Mesenchymal stem cell (in vitro differentiated cells and primary cell): ENCODE measurements around the gene CFAP410.

Experiments
- DNase-seq: peaks from one replicate; pipeline ENCODE4 v3.0.0-alpha.2; 2013
- H2AFZ ChIP-seq: one replicate; pipeline ENCODE4 v1.6.1; 2013; ENCODE audit warnings: low read depth, mild to moderate bottlenecking, control low read depth, inconsistent platforms, low read length, moderate library complexity
- H2AK5ac ChIP-seq: 2 replicates; pipeline ENCODE4 v1.6.1; 2013; ENCODE audit warnings: low read length, moderate library complexity, mild to moderate bottlenecking, inconsistent platforms; ENCODE audit not compliant: severe bottlenecking
- H2BK120ac ChIP-seq: one replicate; pipeline ENCODE4 v1.6.1; 2013; ENCODE audit warnings: low read depth, mild to moderate bottlenecking, inconsistent platforms, low read length, moderate library complexity
- H2BK12ac ChIP-seq, 2 experiments: one replicate each; pipeline ENCODE4 v1.6.1; 2013; ENCODE audit warnings: inconsistent platforms in 2 of 2, low read length in 2 of 2, mild to moderate bottlenecking in 2 of 2, moderate library complexity in 2 of 2, control low read depth in 1 of 2
- H2BK15ac ChIP-seq: one replicate; pipeline ENCODE4 v1.6.1; 2013; ENCODE audit warnings: mild to moderate bottlenecking, low read depth, inconsistent platforms; ENCODE audit not compliant: poor library complexity, severe bottlenecking
- H2BK5ac ChIP-seq: 2 replicates; pipeline ENCODE4 v1.6.1; 2013; ENCODE audit warnings: low read depth, mild to moderate bottlenecking, low read length, control low read depth, inconsistent platforms; ENCODE audit not compliant: poor library complexity, severe bottlenecking
- H3K14ac ChIP-seq, 2 experiments: one replicate each; pipeline ENCODE4 v1.6.1; 2013; ENCODE audit warnings: inconsistent platforms in 2 of 2, low read length in 2 of 2, control low read depth in 1 of 2, mild to moderate bottlenecking in 1 of 2, moderate library complexity in 1 of 2
- H3K18ac ChIP-seq, 2 experiments: one replicate each; pipeline ENCODE4 v1.6.1; 2013; ENCODE audit warnings: inconsistent platforms in 2 of 2, low read length in 2 of 2, control low read depth in 1 of 2, low read depth in 1 of 2, mild to moderate bottlenecking in 1 of 2
- H3K23ac ChIP-seq, 2 experiments: one replicate each; pipeline ENCODE4 v1.6.1; 2013; ENCODE audit warnings: inconsistent platforms in 2 of 2, low read length in 2 of 2, mild to moderate bottlenecking in 2 of 2, moderate library complexity in 2 of 2, control low read depth in 1 of 2
- H3K27ac ChIP-seq: 2 replicates; pipeline ENCODE4 v1.5.1; 2013; ENCODE audit warnings: mild to moderate bottlenecking, moderate library complexity, low read length, control low read depth, inconsistent platforms; ENCODE audit not compliant: poor library complexity, severe bottlenecking
- H3K27me3 ChIP-seq, 2 experiments: 2 replicates each; pipeline versions ENCODE4 v1.6.1 to v1.7.0; 2013; ENCODE audit warnings: low read length in 2 of 2, mild to moderate bottlenecking in 2 of 2, moderate library complexity in 2 of 2, control low read depth in 1 of 2, inconsistent platforms in 1 of 2; ENCODE audit not compliant: control insufficient read depth in 1 of 2, insufficient read depth in 1 of 2
- H3K36me3 ChIP-seq, 2 experiments: 2 replicates each; pipeline versions ENCODE4 v1.6.1 to v1.7.0; 2013; ENCODE audit warnings: low read length in 2 of 2, control low read depth in 1 of 2, inconsistent platforms in 1 of 2, low read depth in 1 of 2, mild to moderate bottlenecking in 1 of 2; ENCODE audit not compliant: insufficient read depth in 2 of 2, control insufficient read depth in 1 of 2
- H3K4ac ChIP-seq, 2 experiments: one replicate each; pipeline ENCODE4 v1.6.1; 2013; ENCODE audit warnings: inconsistent platforms in 2 of 2, low read length in 2 of 2, mild to moderate bottlenecking in 2 of 2, moderate library complexity in 2 of 2, control low read depth in 1 of 2, low read depth in 1 of 2
- H3K4me1 ChIP-seq: 2 replicates; pipeline ENCODE4 v1.6.1; 2013; ENCODE audit warnings: low read depth, low read length, control low read depth; ENCODE audit not compliant: control insufficient read depth, insufficient read depth
- H3K4me2 ChIP-seq: 2 replicates; pipeline ENCODE4 v1.6.1; 2013; ENCODE audit warnings: low read length, mild to moderate bottlenecking, inconsistent platforms; ENCODE audit not compliant: poor library complexity, severe bottlenecking
- H3K4me3 ChIP-seq, 2 experiments: 2 replicates each; pipeline versions ENCODE4 v1.5.1 to v1.7.0; 2013; ENCODE audit warnings: low read length in 2 of 2, mild to moderate bottlenecking in 2 of 2, control low read depth in 1 of 2, low read depth in 1 of 2; ENCODE audit not compliant: insufficient read depth in 1 of 2
- H3K79me1 ChIP-seq: replicated peaks from 2 replicates; pipeline ENCODE4 v1.6.1; 2013; ENCODE audit warnings: mild to moderate bottlenecking, control low read depth, low read length, inconsistent platforms; ENCODE audit not compliant: poor library complexity, severe bottlenecking
- H3K9ac ChIP-seq: 2 replicates; pipeline ENCODE4 v1.7.0; 2013; ENCODE audit warnings: mild to moderate bottlenecking, low read length, moderate library complexity
- H3K9me3 ChIP-seq: 2 replicates; pipeline ENCODE4 v1.7.0; 2013; ENCODE audit warnings: mild to moderate bottlenecking, low read length; ENCODE audit not compliant: control insufficient read depth
- H4K8ac ChIP-seq: one replicate; pipeline ENCODE4 v1.6.1; 2013; ENCODE audit warnings: inconsistent platforms, mild to moderate bottlenecking, low read length, moderate library complexity
- H4K91ac ChIP-seq: one replicate; pipeline ENCODE4 v1.6.1; 2013; ENCODE audit warnings: mild to moderate bottlenecking, low read length, inconsistent platforms
- WGBS: methylation state at CpG from one replicate; pipeline ENCODE4 v1.1.7; 2013; ENCODE audit warnings: mixed read lengths; 5-methylcytosine and 5-hydroxymethylcytosine counted together

Gene CFAP410

DNA sequence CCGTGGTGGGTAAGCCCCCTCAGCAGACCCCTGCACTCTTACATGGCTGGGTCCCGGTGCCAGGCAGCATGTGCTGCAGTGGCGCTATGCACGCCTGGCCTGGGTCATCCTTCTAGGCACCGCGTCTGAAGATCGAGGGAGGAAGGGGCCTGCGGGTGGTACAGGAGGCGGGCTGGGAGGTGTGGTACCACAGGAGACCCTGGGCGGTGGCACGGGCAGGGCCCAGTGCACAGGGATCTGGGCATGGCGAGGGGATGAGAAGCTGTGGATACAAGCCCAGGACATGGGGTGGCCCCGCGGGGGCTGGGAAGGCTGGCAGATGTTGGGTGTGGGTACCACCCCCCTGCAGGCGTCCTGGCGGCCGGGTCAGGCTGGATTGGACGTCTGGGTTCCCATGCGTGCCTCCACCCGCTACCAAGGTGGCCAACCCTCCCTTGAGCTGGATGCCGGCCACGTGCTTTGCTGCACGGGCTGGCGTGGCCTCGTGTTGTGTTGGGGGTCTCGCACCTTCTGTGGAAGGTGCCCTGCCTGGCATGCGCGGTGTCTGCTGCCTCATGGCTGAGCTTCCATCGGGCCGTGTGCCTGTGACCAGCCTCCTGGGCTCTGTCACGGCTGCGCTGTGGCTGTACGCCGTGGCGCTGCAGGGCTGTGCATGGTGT lies 19.7 kb downstream of the CFAP410 start:
- H2BK120ac ChIP-seq: no peak overlapping the region
- no peak overlapping the region for H4K91ac ChIP-seq
- no peak overlapping the region for H4K8ac ChIP-seq
- H3K4me1 ChIP-seq: no peaks in the 10 kb centered on the region
- 97% methylated on average over 35 of the region's 35 CpGs for WGBS
- H3K4me3 ChIP-seq: no peak overlapping the region
- no peak overlapping the region for H3K14ac ChIP-seq
- H2BK5ac ChIP-seq: no peak overlapping the region
- DNase-seq: no peak
- no peaks in the 10 kb centered on the region for H3K27me3 ChIP-seq
- H3K23ac ChIP-seq: no peak overlapping the region
- no peak overlapping the region for H3K4ac ChIP-seq
- no peaks in the 10 kb centered on the region for H3K9me3 ChIP-seq
- no peak overlapping the region for H2AFZ ChIP-seq
- peaks cover 55 to 98% of the 10 kb centered on the region in 2 experiments for H3K36me3 ChIP-seq
- no peak overlapping the region for H2AK5ac ChIP-seq
- no peak overlapping the region for H2BK15ac ChIP-seq
- H3K4me2 ChIP-seq: no peak overlapping the region
- no peak overlapping the region for H3K18ac ChIP-seq
- H2BK12ac ChIP-seq: no peak overlapping the region
- no peak overlapping the region for H3K9ac ChIP-seq
- no peak overlapping the region for H3K27ac ChIP-seq
- H3K79me1 ChIP-seq: peaks cover 2% of the 10 kb centered on the region

DNA sequence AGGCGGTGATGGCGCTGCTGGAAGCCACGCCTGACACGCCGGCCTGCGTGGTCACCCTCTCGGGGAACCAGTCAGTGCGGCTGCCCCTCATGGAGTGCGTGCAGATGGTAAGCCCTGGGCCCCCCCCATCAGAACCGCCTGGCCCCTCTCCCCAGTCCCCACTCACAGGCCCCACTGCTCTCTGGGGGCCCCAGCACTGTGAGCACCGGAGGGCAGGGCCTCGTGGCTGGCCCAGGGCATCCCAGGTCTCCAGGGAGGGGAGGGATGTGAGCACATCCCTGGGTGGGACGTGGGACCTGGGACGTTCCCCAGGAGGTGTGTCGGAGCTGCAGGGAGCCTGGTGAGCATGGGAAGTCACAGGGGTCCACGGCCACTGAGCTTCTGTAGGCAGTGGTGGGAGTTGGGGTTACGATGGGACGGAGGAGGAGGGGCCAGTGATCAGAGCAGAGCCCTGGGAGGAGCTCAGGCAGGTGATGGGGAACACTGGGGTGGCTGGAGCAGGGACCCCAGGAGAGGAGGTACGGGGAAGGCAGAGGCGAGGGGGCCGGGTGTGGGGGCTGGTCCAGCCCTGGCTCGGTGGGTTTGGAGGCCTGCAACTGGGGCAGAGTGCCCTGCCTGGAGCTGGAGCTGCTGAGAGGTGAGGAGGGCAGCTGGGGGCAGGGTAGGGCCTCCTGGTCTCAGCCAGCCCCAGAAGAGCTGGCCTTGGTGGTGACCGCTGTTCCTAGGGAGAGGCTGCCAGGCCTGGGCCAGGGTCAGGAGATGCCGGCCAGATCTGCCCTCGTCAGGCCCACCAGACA lies 20.5 kb downstream of the CFAP410 start:
- DNase-seq: no peak
- Histone ChIP-seq H4K8ac (no peak overlapping the region), H3K27ac (no peak overlapping the region), H2BK5ac (no peak overlapping the region), H3K18ac (no peak overlapping the region), H3K4me2 (no peak overlapping the region), H2BK15ac (no peak overlapping the region), H3K27me3 (no peaks in the 10 kb centered on the region), H3K23ac (no peak overlapping the region), H2BK120ac (no peak overlapping the region), H4K91ac (no peak overlapping the region), H3K79me1 (peaks cover 2% of the 10 kb centered on the region), H3K4me3 (no peak overlapping the region), H3K36me3 (peaks cover 51 to 98% of the 10 kb centered on the region in 2 experiments), H3K14ac (no peak overlapping the region), H3K4me1 (no peaks in the 10 kb centered on the region), H2AFZ (no peak overlapping the region), H2BK12ac (no peak overlapping the region), H3K4ac (no peak overlapping the region), H2AK5ac (no peak overlapping the region), H3K9me3 (no peaks in the 10 kb centered on the region), H3K9ac (no peak overlapping the region)
- 97% methylated on average over 23 of the region's 25 CpGs for WGBS

- Histone ChIP-seq H4K8ac (no peak overlapping the region), H3K9ac (no peak overlapping the region), H2BK15ac (no peak overlapping the region), H3K27me3 (no peaks in the 10 kb centered on the region), H2BK120ac (no peak overlapping the region), H3K4me3 (no peak overlapping the region), H3K27ac (no peak overlapping the region), H3K36me3 (peaks cover 56 to 98% of the 10 kb centered on the region in 2 experiments), H2BK5ac (no peak overlapping the region), H4K91ac (no peak overlapping the region), H3K18ac (no peak overlapping the region), H3K4ac (no peak overlapping the region), H3K14ac (no peak overlapping the region), H3K23ac (no peak overlapping the region), H2AFZ (no peak overlapping the region), H2BK12ac (no peak overlapping the region), H2AK5ac (no peak overlapping the region), H3K4me2 (no peak overlapping the region), H3K9me3 (no peaks in the 10 kb centered on the region), H3K79me1 (no peaks in the 10 kb centered on the region), H3K4me1 (no peaks in the 10 kb centered on the region)
- no peak for DNase-seq
- WGBS: 98% methylated on average over 22 of the region's 22 CpGs
These were observed 21.3 kb downstream of the CFAP410 start for GRCh38 chr21:44317871-44318270.

DNA sequence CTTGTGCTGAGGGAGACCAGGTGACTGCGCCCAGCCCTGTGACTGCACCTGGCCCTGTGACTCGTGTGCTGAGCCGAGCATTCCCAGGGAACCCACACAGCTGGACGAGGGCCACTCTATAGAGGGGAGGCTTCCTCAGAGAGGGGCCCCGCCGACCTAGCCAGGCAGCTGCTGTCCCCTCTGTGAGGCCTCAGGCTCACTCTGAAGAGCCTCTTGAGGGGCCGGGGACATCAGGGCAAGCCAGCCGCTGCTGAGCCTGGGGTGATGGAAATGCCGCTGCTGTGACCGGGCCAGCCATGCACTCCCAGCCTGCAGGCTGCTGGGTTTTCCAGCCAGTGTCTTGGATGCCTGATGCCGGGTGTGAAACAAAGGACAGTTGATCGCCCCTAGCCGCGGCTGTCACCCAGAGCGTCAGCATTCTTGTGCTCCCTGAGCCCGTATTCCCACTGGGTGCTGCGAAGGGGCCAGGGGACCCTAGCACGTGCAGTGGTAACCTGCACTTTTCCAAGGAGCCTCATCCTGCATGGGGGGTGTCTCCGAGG lies 21.9 kb downstream of the CFAP410 start:
- Histone ChIP-seq H2BK120ac (no peak overlapping the region), H3K27ac (no peak overlapping the region), H3K14ac (no peak overlapping the region)

More for the DNA sequence above, 21.9 kb downstream of the CFAP410 start:
- no peak overlapping the region for H2BK5ac ChIP-seq
- no peak overlapping the region for H3K18ac ChIP-seq
- no peaks in the 10 kb centered on the region for H3K9me3 ChIP-seq
- no peak overlapping the region for H4K91ac ChIP-seq
- H3K36me3 ChIP-seq: peaks cover 59 to 98% of the 10 kb centered on the region in 2 experiments
- no peak overlapping the region for H3K4me2 ChIP-seq
- no peak overlapping the region for H2AFZ ChIP-seq
- no peaks in the 10 kb centered on the region for H3K4me1 ChIP-seq
- no peak for DNase-seq
- H3K23ac ChIP-seq: no peak overlapping the region
- H2BK12ac ChIP-seq: no peak overlapping the region
- H2BK15ac ChIP-seq: no peak overlapping the region
- 94% methylated on average over 19 of the region's 19 CpGs for WGBS
- peaks cover 2% of the 10 kb centered on the region for H3K79me1 ChIP-seq
- H3K27me3 ChIP-seq: no peaks in the 10 kb centered on the region
- no peak overlapping the region for H2AK5ac ChIP-seq
- H4K8ac ChIP-seq: no peak overlapping the region
- H3K4ac ChIP-seq: no peak overlapping the region
- no peak overlapping the region for H3K4me3 ChIP-seq
- no peak overlapping the region for H3K9ac ChIP-seq
